HG03196 (cell line): ENCODE results near the gene SPINDOC.

Experiments used
- ATAC-seq: cut with Tn5 transposase; IDR thresholded peaks from one replicate; pipeline ENCODE4 v1.9.1; 2021; ENCODE audit not compliant: unreplicated experiment

SPINDOC gene

GRCh38 chr11:63829823-63830489, 16.7 kb downstream of the SPINDOC start:
- no peak for ATAC-seq

- no peak for ATAC-seq
Measured at GRCh38 chr11:63831326-63831725, 18.1 kb downstream of the SPINDOC start.

- no peak for ATAC-seq
Measured at GRCh38 chr11:63832336-63832735, 19.1 kb downstream of the SPINDOC start.

GRCh38 chr11:63833048-63833447, 19.8 kb downstream of the SPINDOC start:
- no peak for ATAC-seq

GRCh38 chr11:63834535-63835157, 21.4 kb downstream of the SPINDOC start:
- ATAC-seq = no peak

GRCh38 chr11:63835158-63835545, 21.9 kb downstream of the SPINDOC start:
- ATAC-seq = no peak

- no peak for ATAC-seq
Measured at GRCh38 chr11:63837027-63837688, 23.9 kb downstream of the SPINDOC start.

GRCh38 chr11:63837739-63838138, 24.5 kb downstream of the SPINDOC start:
- ATAC-seq = no peak

GRCh38 chr11:63838150-63838677, 25.0 kb downstream of the SPINDOC start:
- peak; percentile 0 for ATAC-seq

- peak; percentile 68 for ATAC-seq
Measured at GRCh38 chr11:63838678-63839507, 25.6 kb downstream of the SPINDOC start, which contains the start of gene MARK2. MARK2 (plus strand) TSS chr11:63839110; CDS start chr11:63839507, 397 bp downstream.

- ATAC-seq = peak; percentile 1
Measured at GRCh38 chr11:63839508-63840355, 26.5 kb downstream of the SPINDOC start.

- no peak for ATAC-seq
Measured at GRCh38 chr11:63840356-63841060, 27.3 kb downstream of the SPINDOC start.

- ATAC-seq = no peak
Measured at GRCh38 chr11:63841554-63841953, 28.3 kb downstream of the SPINDOC start.

GRCh38 chr11:63843041-63843440, 29.8 kb downstream of the SPINDOC start:
- ATAC-seq = no peak

GRCh38 chr11:63844836-63845235, 31.6 kb downstream of the SPINDOC start:
- no peak for ATAC-seq

- no peak for ATAC-seq
Measured at GRCh38 chr11:63845303-63845702, 32.0 kb downstream of the SPINDOC start.

GRCh38 chr11:63845911-63846310, 32.7 kb downstream of the SPINDOC start:
- ATAC-seq = no peak

GRCh38 chr11:63846897-63847296, 33.6 kb downstream of the SPINDOC start:
- ATAC-seq = no peak

- no peak for ATAC-seq
Measured at GRCh38 chr11:63847363-63847762, 34.1 kb downstream of the SPINDOC start.
